Ureter (tissue), 1 donor: ENCODE data around the gene SLC25A13. TPM values are rescaled to one million over a fixed set of nuclear protein-coding genes. Genes with fewer than 3 reads are reported as not detected.

ENCODE experiments used
- DNase-seq: peaks from one replicate; pipeline ENCODE4 v3.0.0-alpha.2; 2020; ENCODE audit warnings: low spot score
- total RNA-seq: library from RNA; stranded (reverse); gene quantifications from one replicate; pipeline ENCODE4 v1.2.4, GENCODE V29; 2023
- donor health status: DM: yes; HTN: yes; CAD: no.

The SLC25A13 gene
- total RNA-seq, 1 donor from 2014 or later, result 40.6 TPM

- DNase-seq, result no peak
Observed at GRCh38 chr7:96322847-96323461, 1.1 kb upstream of the SLC25A13 start.

GRCh38 chr7:96322373-96322695 lies 436 bp upstream of the SLC25A13 start:
- DNase-seq, result no peak

DNA sequence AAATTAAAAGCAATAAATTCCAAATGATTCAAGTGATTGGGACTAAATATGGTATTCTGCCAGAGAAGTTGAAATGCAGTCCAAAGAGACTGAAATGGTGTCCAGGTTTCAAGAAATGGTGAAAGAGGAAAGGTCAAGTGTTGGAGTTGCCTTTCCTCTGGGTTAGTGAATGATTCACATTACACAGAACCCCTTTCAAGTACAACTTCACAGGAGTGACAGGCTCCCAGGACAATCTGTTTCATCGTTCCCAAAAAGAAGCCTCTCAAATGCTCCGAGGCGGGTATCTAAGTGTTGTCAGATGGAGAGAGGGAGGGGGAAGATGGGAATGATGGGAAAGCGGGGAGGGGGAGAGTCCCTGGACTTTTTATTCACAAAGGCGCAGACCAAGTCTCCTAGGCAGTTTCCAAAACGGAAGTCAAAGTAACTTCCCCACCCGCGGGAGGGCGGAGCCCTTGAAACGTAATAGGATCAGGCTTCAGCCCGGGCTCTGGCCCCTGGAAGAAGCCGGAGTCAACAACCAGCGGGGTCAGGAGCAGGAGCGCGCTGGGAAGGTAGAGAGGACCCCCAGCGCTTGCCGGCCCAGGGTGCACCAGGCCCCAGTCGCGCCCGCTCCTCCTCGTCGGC lies 754 bp downstream of the SLC25A13 start:
- DNase-seq, result peak; percentile 87

DNA sequence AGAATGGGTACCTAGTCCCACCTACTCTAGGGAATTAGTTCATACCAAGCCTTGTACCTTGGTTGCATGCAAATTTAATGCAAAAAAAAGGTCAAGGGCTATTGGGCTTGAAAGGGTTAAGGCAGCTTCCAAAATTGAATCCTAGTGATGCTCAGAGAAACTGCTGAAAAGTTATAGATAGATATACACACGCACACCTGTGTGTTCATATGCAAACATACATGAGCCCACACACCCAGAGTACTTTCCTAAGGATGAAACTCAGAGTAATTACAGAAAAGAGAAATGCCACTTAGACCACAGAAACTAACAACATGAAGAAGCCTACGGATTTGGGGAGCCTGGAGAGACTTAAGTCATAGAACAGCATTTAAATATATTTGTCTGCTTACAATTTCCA lies 1.5 kb downstream of the SLC25A13 start:
- DNase-seq, result no peak

DNA sequence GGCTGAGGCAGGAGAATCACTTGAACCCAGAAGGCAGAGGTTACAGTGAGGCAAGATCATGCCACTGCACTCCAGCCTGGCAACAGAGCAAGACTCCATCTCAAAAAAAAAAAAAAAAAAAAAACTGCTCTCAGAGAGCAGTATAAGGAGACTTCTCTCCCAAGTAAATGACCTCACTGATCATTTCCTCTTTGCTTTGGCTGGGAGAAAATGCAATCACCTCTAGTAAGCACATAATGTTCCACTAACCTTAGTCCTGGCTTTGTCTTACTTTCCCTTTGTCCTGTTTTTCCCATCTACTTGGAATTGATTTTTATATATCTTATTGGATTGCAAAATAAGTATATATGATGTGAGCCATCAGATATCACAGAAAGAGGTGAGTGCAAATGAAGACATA lies 2.5 kb downstream of the SLC25A13 start:
- no peak for DNase-seq

DNA sequence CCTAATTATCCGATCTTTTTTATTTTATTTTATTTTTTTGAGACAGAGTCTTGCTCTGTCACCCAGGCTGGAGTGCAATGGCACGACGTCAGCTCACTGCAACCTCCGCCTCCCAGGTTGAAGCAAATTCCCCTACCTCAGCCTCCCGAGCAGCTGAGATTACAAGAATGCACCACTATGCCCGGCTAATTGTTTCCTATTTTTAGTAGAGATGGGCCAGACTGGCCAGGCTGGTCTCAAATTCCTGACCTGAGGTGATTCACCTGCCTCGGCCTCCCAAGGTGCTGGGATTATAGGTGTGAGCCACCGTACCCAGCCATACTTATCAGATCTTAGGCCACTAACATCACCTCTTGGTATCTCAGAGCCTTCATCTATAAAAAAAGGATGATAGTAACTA lies 4.9 kb downstream of the SLC25A13 start:
- DNase-seq, result no peak

GRCh38 chr7:96315125-96315512 lies 6.8 kb downstream of the SLC25A13 start:
- DNase-seq, result no peak

DNA sequence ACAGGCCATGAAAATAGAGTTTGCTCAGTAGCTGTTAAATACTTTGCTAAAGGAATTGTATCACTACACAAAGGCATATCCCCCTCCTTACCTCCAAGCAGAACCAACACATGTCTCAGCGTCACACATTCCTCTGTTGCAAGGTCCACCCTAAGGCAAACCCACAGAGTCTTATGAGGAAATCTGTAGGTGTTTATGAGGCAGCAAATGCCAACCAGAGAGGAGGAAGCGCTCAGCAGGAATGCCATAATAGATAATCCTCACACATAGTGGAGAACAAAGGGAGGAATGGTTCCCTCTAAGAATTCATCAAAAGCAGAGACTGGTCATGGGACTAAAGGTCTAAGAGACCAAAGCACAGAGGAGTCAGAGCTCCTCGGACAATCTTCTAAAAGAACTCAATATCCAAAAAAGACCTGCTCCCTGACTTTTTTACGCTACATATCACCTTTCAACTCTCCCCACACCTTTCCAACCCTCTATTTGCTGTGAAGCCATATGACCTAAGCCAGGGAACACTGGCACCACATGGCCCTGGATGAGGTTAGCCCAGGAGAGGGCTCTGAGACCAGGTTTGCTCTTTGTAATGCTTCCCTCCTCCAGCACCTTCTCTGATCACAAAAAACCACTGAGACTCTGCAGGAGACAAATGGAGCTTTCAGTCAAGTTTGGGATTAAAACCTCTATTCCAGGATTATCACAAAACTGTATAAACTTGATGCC lies 7.3 kb downstream of the SLC25A13 start:
- DNase-seq, result no peak

DNA sequence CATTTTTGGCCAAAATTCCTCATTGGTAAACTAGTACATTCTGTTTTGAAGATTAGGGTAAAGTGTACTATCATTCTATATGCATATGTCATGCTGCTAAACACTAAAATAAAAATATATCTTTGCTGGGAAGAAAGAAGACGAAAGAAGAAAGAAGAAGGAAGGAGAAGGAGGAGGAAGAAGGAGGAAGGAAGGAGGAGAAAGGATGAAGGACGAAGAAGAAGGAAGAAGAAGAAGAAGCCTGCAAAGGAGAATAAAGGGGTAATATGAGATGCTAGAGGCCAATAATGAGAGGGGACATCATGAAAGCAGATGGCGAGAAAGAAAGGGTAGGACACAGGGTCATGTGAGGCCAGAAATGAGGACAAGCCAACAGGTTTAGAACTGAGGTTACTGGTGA lies 8.0 kb downstream of the SLC25A13 start:
- DNase-seq, result no peak

DNA sequence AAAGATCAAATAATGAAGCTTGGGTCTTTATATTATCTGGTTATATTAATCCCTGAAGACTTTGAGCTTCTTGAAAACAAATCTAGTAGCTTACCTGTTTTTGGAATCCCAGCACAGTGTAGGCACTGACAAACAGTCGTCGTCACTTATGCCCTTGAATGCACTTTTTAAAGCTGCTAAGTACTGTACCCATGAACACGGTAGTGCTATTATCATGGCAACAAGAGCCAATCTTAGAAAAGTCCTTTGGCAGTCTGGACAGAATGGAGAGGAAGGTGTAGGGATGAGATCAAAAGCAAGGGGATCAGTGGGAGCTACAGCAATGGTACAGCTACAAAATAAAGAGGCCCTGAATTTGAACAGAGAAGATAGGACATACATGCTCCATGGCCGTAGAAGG lies 9.4 kb downstream of the SLC25A13 start:
- no peak for DNase-seq

- DNase-seq, result no peak
Observed at GRCh38 chr7:96311967-96312366, 9.9 kb downstream of the SLC25A13 start.

GRCh38 chr7:96310110-96310509 lies 11.8 kb downstream of the SLC25A13 start:
- DNase-seq, result no peak

- DNase-seq, result no peak
Observed at GRCh38 chr7:96308950-96309263, 13.0 kb downstream of the SLC25A13 start.

GRCh38 chr7:96308253-96308949 lies 13.5 kb downstream of the SLC25A13 start:
- no peak for DNase-seq

DNA sequence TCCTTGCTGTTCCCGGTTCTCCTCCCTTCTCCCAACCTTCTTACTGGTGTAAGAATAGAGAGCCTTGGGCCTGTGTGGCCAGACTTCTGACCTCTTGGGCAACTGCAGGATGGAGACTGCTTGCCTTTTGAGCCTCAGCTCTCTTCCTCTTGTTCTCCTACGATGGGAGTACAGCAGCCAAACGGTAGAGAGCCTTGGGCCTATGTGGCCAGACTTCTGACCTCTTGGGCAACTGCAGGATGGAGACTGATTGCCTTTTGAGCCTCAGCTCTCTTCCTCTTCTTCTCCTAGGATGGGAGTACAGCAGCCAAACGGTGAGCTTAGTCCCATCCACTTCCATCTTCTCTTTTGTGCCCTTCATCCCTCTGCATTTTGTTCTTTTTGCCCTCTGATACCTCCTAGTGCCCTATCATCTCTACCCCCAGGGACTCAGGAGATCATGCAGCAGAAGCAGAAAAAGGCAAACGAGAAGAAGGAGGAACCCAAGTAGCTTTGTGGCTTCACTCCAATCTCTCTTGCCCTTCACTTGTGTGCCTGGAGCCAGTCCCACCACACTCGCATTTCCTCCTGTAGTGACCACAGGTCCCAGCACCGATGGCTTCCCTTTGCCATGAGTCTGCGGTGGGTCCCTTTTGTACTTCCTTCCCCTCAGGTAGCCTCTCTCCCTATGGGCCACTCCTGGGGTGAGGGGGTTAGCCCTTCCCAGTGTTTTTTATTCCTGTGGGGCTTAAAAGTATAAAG lies 15.3 kb downstream of the SLC25A13 start:
- DNase-seq, result no peak

- no peak for DNase-seq
Observed at GRCh38 chr7:96305915-96306314, 16.0 kb downstream of the SLC25A13 start.

GRCh38 chr7:96304573-96304972 lies 17.3 kb downstream of the SLC25A13 start:
- no peak for DNase-seq

DNA sequence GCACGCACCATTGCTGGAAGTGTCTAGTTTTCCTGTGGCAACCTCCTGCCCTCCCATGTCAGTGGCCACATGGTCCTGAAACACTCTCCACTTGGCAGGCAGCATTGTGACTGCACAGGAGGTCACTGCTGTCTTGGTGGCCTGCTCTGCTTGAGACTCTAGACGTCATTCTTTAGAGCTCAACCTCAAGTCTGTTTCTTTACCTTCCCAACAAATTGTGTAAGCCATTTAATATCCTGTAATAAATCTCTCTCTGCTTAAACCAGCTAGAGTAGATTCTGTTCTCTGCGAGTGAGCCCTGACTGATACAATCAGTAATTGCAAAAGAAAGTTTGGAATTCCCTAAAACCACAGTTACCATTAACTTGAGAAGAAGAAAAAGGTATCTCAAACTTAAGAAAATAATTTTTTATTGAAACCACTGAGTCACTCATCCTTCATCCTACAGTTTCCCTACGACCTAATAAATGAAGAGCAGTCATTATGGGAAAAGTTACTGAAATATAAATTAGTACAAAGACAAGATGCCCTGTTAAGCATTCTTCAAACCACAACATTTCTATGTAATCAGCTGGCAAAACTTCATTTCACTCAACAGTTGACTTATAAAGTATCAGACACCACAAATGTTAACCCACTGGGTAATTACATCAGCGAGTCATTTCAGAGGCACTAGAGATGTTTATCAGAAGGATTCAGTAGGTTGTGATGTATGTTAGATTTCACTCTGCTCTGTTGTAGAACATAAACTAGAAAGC lies 18.0 kb downstream of the SLC25A13 start:
- DNase-seq, result no peak

DNA sequence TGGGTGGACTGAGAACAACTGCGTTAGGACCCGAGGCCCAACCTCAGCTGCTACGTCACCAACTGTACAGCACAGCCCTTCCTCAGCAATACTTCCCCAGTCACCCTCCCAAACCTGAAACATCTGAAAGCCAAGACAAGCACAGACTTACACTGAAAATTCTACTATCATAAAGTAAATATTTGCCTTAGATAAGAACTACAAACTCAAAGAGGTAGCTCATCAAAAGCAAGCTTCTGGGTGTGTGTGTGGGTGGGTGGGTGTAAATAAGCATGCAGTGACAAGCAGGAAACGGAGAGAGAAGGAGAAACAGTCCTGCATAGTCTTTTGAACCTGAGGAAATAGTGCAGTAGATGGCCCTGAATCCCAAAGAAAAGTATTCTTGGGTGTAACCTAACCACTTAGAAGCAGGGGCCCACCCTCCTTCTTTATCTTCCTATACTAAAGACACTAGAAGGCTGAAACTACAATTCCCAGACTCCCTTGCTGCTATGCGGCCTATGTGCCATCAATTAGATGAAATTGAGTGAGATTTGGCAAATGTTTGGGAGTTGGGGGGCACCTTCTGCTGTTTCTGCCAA lies 18.7 kb downstream of the SLC25A13 start:
- no peak for DNase-seq

DNA sequence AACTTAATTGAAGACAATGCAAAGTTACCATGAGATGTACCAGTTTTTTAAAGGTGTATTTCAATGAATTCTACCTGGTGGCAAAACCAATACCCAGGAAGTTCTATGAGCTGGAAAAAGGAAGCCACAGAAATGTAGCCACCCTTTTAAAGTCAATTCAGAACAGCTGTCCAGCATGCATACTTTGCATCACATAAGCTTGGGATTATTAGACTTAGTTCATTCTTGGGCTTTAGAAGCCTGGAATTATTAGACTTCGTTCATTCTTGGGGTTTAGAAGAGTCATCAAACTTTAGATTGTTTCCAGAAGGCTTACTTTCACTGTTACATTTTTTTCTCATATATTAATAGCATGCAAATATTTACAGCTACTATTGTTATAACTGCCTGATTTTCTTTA lies 20.9 kb downstream of the SLC25A13 start:
- DNase-seq, result no peak

DNA sequence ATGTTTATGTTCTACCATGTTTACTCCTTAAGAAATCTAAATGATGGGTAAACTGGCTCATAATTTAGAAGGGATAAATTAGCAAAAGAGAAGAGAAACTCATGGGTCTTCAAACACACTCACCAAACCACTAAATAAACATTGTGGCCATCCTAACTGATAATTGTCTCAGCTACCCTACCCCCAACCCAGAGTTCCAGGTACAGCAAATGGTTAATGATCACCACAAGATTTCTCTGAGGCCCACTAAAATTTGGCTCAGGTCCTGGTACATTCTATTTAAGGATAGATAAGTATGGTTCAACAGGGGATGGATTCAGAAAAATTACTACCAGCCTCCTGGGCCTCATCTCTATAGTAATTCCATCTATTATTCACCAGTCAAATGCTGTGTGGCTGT lies 21.4 kb downstream of the SLC25A13 start:
- DNase-seq, result no peak
